Endothelial cell of umbilical vein (primary cell): ENCODE results near the gene CRIM1. TPM values are rescaled to one million over a fixed set of nuclear protein-coding genes. Genes with fewer than 3 reads are reported as not detected.
"Not testable (repeated sequence)": the region's sequence is repeated elsewhere in the genome, so short reads cannot be mapped to it uniquely, and the experiment has no call there.

Experiments
- BruUV-seq: library from RNA; stranded (reverse); fragments of 400-500 nt; replicated peaks from 2 replicates; lab custom pipeline; 2021; lab: Mats Ljungman, UMichigan
- CTCF ChIA-PET: fragments of 300-600, 350-600 bp; sonication (Branson Sonifier 250); formaldehyde crosslinking; loops from one replicate; lab custom pipeline; 2021; ENCODE audit warnings: antibody characterized with exemption, inconsistent platforms; lab: Charles Lee
- POLR2A ChIA-PET: fragments of 300-600, 350-600 bp; sonication (Branson Sonifier 250); formaldehyde crosslinking; loops from one replicate; lab custom pipeline; 2021; ENCODE audit warnings: antibody characterized with exemption, inconsistent platforms; lab: Charles Lee
- DNase-seq: peaks from one replicate; pipeline ENCODE4 v3.0.0-alpha.2; 2011; ENCODE audit warnings: low read depth, low spot score
- FAIRE-seq: peaks from 2 replicates; lab custom pipeline; 2011; peaks lifted over from hg19 to GRCh38; lab: Jason Lieb, UNC
- H2AFZ ChIP-seq: 2 replicates; pipeline ENCODE4 v1.6.0; 2012; ENCODE audit warnings: low read depth, low read length, control low read depth, inconsistent platforms
- H3K27ac ChIP-seq: 2 replicates; pipeline ENCODE4 v1.5.1; 2011; ENCODE audit warnings: low read depth, mild to moderate bottlenecking, control low read depth, low read length, moderate library complexity; ENCODE audit not compliant: insufficient read depth
- H3K27me3 ChIP-seq, 2 experiments: 2 replicates each; pipeline versions ENCODE4 v1.6.0 to v1.6.1; 2011; ENCODE audit warnings: low read length in 2 of 2, mixed read lengths in 1 of 2; ENCODE audit not compliant: control insufficient read depth in 2 of 2, insufficient read depth in 2 of 2
- H3K36me3 ChIP-seq, 2 experiments: 2 replicates in 1 of 2; 3 replicates in 1 of 2; pipeline ENCODE4 v1.5.1; 2011; ENCODE audit warnings: low read length in 2 of 2, mild to moderate bottlenecking in 1 of 2, moderate library complexity in 1 of 2; ENCODE audit not compliant: control insufficient read depth in 2 of 2, insufficient read depth in 2 of 2; ENCODE audit errors: extremely low read depth in 1 of 2
- H3K4me1 ChIP-seq: 3 replicates; pipeline ENCODE4 v1.5.1; 2011; ENCODE audit warnings: mild to moderate bottlenecking, low read length; ENCODE audit not compliant: control insufficient read depth, insufficient read depth; ENCODE audit errors: extremely low read depth
- H3K4me2 ChIP-seq: 2 replicates; pipeline ENCODE4 v1.6.1; 2011; ENCODE audit warnings: low read length, control low read depth, mixed read lengths; ENCODE audit not compliant: insufficient read depth
- H3K4me3 ChIP-seq, 3 experiments: fragments of 200-600 bp in 1 of 3; sonication (generic), shearing (Covaris generic) in 1 of 3; replicated peaks in 1 of 3; 2 replicates each; pipeline ENCODE4 v1.5.1; 2011 to 2016; ENCODE audit warnings: control low read depth in 3 of 3, low read length in 3 of 3, mild to moderate bottlenecking in 2 of 3, inconsistent platforms in 1 of 3, low read depth in 1 of 3, moderate library complexity in 1 of 3; ENCODE audit not compliant: insufficient read depth in 1 of 3
- H3K79me2 ChIP-seq: 2 replicates; pipeline ENCODE4 v1.6.0; 2012; ENCODE audit warnings: low read length, inconsistent platforms; ENCODE audit not compliant: control insufficient read depth, insufficient read depth
- H3K9ac ChIP-seq: replicated peaks from 2 replicates; pipeline ENCODE3; 2011; ENCODE audit warnings: low read length, control low read depth; ENCODE audit not compliant: insufficient read depth; ENCODE audit errors: extremely low read depth
- H3K9me1 ChIP-seq: replicated peaks from 3 replicates; pipeline ENCODE4 v1.6.0; 2011; ENCODE audit warnings: mild to moderate bottlenecking, low read length; ENCODE audit not compliant: control insufficient read depth, insufficient read depth; ENCODE audit errors: extremely low read depth
- H3K9me3 ChIP-seq: replicated peaks from 2 replicates; pipeline ENCODE4 v1.5.1; 2012; ENCODE audit warnings: low read length, inconsistent platforms; ENCODE audit not compliant: control insufficient read depth, insufficient read depth
- H4K20me1 ChIP-seq: replicated peaks from 2 replicates; pipeline ENCODE3; 2011; ENCODE audit warnings: mild to moderate bottlenecking, low read length; ENCODE audit not compliant: control insufficient read depth, insufficient read depth; ENCODE audit errors: extremely low read depth
- FOS ChIP-seq: IDR thresholded peaks from 2 replicates; pipeline ENCODE4 v1.6.1; 2011; ENCODE audit warnings: mild to moderate bottlenecking, low read length, moderate library complexity, borderline replicate concordance; ENCODE audit not compliant: insufficient read depth
- GATA2 ChIP-seq: IDR thresholded peaks from 2 replicates; pipeline ENCODE4 v1.7.0; 2011; ENCODE audit warnings: low read depth, mild to moderate bottlenecking, moderate library complexity, mixed read lengths, low read length; ENCODE audit not compliant: insufficient read length, insufficient read depth
- JUN ChIP-seq: IDR thresholded peaks from 2 replicates; pipeline ENCODE4 v1.6.1; 2011; ENCODE audit warnings: borderline replicate concordance, low read depth; ENCODE audit not compliant: insufficient read length, insufficient read depth
- POLR2A ChIP-seq: IDR thresholded peaks from 2 replicates; pipeline ENCODE4 v1.6.1; 2012; ENCODE audit warnings: low read depth, mild to moderate bottlenecking, control low read depth, low read length
- POLR2AphosphoS5 ChIP-seq: IDR thresholded peaks from 2 replicates; pipeline ENCODE4 v1.6.1; 2012; ENCODE audit warnings: low read depth, mild to moderate bottlenecking, control low read depth, low read length, moderate library complexity; ENCODE audit not compliant: insufficient read depth
- dilution Hi-C: fragments of 300-500 bp; cut with MboI; formaldehyde crosslinking; loops from one replicate; pipeline ENCODE4 v1.15.0; 2019; ENCODE audit warnings: low sequenced_read_pairs; ENCODE audit not compliant: extremely low pct_ligation_motif_present
- intact Hi-C: fragments of 100-400 bp; cut with micrococcal nuclease; formaldehyde crosslinking; loops from one replicate; pipeline ENCODE4 v1.10.0; 2022
- polyA plus RNA-seq, 4 experiments: library from polyadenylated mRNA; depleted of rRNA in 3 of 4; stranded (reverse) in 3 of 4; unstranded in 1 of 4; fragments of >200 nt; gene quantifications; 2 replicates each; pipeline versions ENCODE4 v1.2.1 to v1.2.3, GENCODE V29; 2011 to 2012; ENCODE audit warnings: missing spikeins in 1 of 4
- total RNA-seq: library from RNA; stranded (reverse); gene quantifications from 2 replicates; pipeline ENCODE4 v1.2.3, GENCODE V29; 2021

CRIM1 gene
- total and polyA plus RNA-seq, 2 donors (not counting 3 experiments of a cell fraction or from before 2014, with no cell fraction given), result 422 to 649 TPM

- FAIRE-seq, result no peak
- peaks cover 10% of the 10 kb centered on the region for H4K20me1 ChIP-seq
- CTCF ChIA-PET, result interaction anchor here (1.1 to 1.6 kb wide), 3 partner anchors 43 to 124 kb away, joined by 3 to 9 read pairs (median 3); no protein-coding TSS in a partner anchor
- no peaks in the 10 kb centered on the region for H3K9me3 ChIP-seq
- no peaks in the 10 kb centered on the region for H3K9me1 ChIP-seq
- BruUV-seq, result no TSS peak
- DNase-seq, result peak; percentile 18
- POLR2A ChIA-PET, result interaction anchor here (0.6 kb wide), 1 partner anchor 10 kb away, joined by 3 read pairs; no protein-coding TSS in a partner anchor
- H3K4me1 ChIP-seq, result peaks cover 73% of the 10 kb centered on the region
- dilution Hi-C loops, result no loop called here
- H3K4me2 ChIP-seq, result peak overlapping the region; percentile 98
- peaks cover 100% of the 10 kb centered on the region for H3K79me2 ChIP-seq
- TF ChIP-seq POLR2AphosphoS5 (peak; percentile 39), JUN (no peak), FOS (no peak), POLR2A (peak; percentile 22), GATA2 (no peak)
- H3K27ac ChIP-seq, result peak overlapping the region; percentile 16
- no peaks in the 10 kb centered on the region for H3K27me3 ChIP-seq
- intact Hi-C loops, result no loop called here
- peak overlapping the region in 1 of 3 experiments; percentile 96 for H3K4me3 ChIP-seq
- no peak overlapping the region for H2AFZ ChIP-seq
- peak overlapping the region; percentile 6 for H3K9ac ChIP-seq
- H3K36me3 ChIP-seq, result peaks cover 0 to 8% of the 10 kb centered on the region in 2 experiments
These were observed 5.8 kb downstream of the CRIM1 start for GRCh38 chr2:36361396-36361795.

GRCh38 chr2:36362291-36362690, 6.7 kb downstream of the CRIM1 start:
- TF ChIP-seq POLR2A (no peak), GATA2 (no peak)
- Histone ChIP-seq H3K79me2 (peaks cover 100% of the 10 kb centered on the region), H3K36me3 (peaks cover 0 to 8% of the 10 kb centered on the region in 2 experiments), H3K9me1 (no peaks in the 10 kb centered on the region), H3K4me3 (peak overlapping the region in 1 of 3 experiments; percentile 13), H4K20me1 (peaks cover 10% of the 10 kb centered on the region), H3K9ac (no peak overlapping the region), H3K27ac (peak overlapping the region; percentile 51), H3K4me2 (peak overlapping the region; percentile 98), H3K27me3 (no peaks in the 10 kb centered on the region), H3K4me1 (peaks cover 82% of the 10 kb centered on the region), H2AFZ (no peak overlapping the region), H3K9me3 (no peaks in the 10 kb centered on the region)
- POLR2A ChIA-PET, result interaction anchor here (0.7 kb wide), 2 partner anchors 9 to 129 kb away, joined by 3 to 4 read pairs; no protein-coding TSS in a partner anchor
- FAIRE-seq (no peak), DNase-seq (peak; percentile 40)
- BruUV-seq, result no TSS peak
- dilution Hi-C loops (no loop called here), intact Hi-C loops (no loop called here)
- CTCF ChIA-PET, result interaction anchor here (0.6 to 1.6 kb wide), 6 partner anchors 9 to 310 kb away, joined by 3 to 9 read pairs (median 4); no protein-coding TSS in a partner anchor

DNA sequence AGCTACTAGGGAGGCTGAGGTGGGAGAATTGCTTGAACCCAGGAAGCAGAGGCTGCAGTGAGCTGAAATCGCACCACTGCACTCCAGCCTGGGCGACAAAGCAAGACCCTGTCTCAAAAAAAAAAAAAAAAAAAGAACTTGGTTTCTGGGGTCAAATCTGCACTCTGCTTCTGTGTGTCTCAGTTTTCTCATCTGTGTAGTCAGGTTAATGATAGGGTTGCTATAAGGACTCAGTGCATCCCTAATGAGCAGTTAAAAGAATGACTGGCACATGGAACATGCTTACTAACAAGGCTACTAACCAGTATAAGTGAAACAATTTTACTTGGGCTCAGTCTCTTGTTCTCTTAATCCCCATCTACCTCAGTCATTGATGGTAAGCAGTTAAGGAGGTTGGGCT, 7.5 kb downstream of the CRIM1 start:
- Histone ChIP-seq H3K4me1 (peaks cover 90% of the 10 kb centered on the region), H3K79me2 (peaks cover 100% of the 10 kb centered on the region), H4K20me1 (peaks cover 15% of the 10 kb centered on the region), H3K4me2 (peak overlapping the region; percentile 34)
- dilution Hi-C loops, intact Hi-C loops, H2AFZ ChIP-seq, H3K9me3 ChIP-seq, H3K9ac ChIP-seq, H3K9me1 ChIP-seq, H3K27me3 ChIP-seq, BruUV-seq, H3K4me3 ChIP-seq, H3K27ac ChIP-seq, H3K36me3 ChIP-seq, FAIRE-seq: not testable (repeated sequence)
- POLR2A ChIA-PET, result interaction anchor here (0.7 to 1.5 kb wide), 3 partner anchors 9 to 128 kb away, joined by 3 to 4 read pairs (median 4); no protein-coding TSS in a partner anchor
- CTCF ChIA-PET, result interaction anchor here (0.6 to 1.9 kb wide), 6 partner anchors 8 to 309 kb away, joined by 3 to 6 read pairs (median 4); partner anchors contain the start of gene CRIM1
- peak; percentile 15 for DNase-seq
